ENCODE measurements around the gene ACBD7. TPM values are rescaled to one million over a fixed set of nuclear protein-coding genes. Genes with fewer than 3 reads are reported as not detected.
A peak's percentile ranks its signal among the peaks of the same experiment; 100 is the strongest.

ACBD7 gene
- not detected for total RNA-seq

DNA sequence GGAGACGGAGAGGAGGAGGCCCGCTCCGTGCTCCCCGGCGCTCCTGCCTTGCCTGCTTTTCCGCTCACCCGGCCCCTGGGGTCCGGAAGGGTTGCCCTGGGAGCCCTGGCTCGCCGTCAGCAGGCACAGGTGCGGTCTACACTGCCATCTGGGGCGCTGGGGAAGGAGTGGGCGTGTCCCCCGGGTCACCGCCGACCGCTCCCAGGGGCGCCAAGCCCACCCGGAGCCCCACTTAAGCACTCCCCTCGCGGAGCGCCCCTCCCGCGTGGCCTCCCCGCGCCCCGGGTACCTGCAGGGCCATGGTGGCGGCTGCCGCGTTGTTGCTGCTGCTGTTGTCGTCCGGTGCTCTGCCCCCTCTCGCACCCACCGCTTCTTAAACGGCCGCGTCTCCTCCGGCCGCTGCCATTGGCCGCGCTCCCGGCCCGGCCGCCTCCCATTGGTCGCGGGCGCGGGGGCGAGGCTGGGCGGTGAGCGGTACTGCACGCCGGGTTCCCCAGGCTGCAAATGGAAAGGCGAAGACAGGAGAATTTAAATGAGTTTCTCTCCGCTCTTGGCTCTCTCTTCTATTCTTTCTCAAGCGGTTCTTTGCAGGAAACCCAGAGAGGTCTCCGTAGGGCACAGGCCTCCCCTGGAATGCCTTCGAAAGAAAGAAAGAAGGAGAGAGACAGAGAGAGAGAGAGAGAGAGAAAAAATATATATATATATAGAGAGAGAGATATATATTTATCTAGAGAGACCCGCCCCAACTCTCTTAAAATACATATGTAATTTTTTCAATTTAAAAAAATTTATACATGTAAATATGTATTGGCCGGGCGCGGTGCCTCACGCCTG, at the start of gene ACBD7:
Gene ACBD7 (minus strand): TSS at position 349 of the 834 bp plus-strand sequence. CDS start 48 bp downstream, at position 301.
- Histone ChIP-seq H3K9me3 (no peaks in the 10 kb centered on the region), H3K27me3 (no peaks in the 10 kb centered on the region), H3K27ac (no peak within 1 kb of the TSS), H3K4me1 (peaks cover 18% of the 10 kb centered on the region), H3K36me3 (no peaks in the 10 kb centered on the region), H3K4me3 (peak within 1 kb of the TSS; percentile 48 to 51)
- DNase-seq (ENCODE audit: extremely low spot score in 2 of 2) = no peak
- intact Hi-C loops (cut with DNase I) = no loop called here
- no peak for TF ChIP-seq POLR2A (IDR thresholded peaks at IDR 0.05)
- TF ChIP-seq POLR2AphosphoS5 (IDR thresholded peaks at IDR 0.05; ENCODE audit: insufficient read depth in 1 of 2, low read depth in 1 of 2) = peak in 1 of 2 donors; percentile 28
- TF ChIP-seq, protein P1, sequence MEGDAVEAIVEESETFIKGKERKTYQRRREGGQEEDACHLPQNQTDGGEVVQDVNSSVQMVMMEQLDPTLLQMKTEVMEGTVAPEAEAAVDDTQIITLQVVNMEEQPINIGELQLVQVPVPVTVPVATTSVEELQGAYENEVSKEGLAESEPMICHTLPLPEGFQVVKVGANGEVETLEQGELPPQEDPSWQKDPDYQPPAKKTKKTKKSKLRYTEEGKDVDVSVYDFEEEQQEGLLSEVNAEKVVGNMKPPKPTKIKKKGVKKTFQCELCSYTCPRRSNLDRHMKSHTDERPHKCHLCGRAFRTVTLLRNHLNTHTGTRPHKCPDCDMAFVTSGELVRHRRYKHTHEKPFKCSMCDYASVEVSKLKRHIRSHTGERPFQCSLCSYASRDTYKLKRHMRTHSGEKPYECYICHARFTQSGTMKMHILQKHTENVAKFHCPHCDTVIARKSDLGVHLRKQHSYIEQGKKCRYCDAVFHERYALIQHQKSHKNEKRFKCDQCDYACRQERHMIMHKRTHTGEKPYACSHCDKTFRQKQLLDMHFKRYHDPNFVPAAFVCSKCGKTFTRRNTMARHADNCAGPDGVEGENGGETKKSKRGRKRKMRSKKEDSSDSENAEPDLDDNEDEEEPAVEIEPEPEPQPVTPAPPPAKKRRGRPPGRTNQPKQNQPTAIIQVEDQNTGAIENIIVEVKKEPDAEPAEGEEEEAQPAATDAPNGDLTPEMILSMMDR (IDR thresholded peaks at IDR 0.05) = peak in 2 of 3 experiments; percentile 28 to 60

DNA sequence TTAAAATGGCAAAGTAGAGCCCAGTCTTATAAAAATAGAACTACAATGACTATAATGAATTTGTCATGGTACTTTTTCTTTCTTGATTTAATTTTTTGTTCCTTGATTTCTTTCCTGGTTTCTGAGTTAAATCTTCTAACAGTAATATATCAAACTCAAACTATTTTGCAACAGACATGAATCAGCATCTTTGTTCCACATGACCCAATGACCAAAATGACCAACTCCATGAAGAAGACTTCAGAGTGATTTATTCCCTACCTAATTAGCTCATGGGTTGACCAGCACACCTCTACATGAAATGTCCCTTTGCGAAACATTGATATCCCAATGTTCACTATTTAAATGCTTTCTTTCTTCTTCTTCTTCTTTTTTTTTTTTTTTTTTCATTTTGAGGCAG, 49.1 kb upstream of the ACBD7 start:
- Histone ChIP-seq H3K27ac (no peak overlapping the region), H3K4me1 (no peaks in the 10 kb centered on the region), H3K9me3 (no peaks in the 10 kb centered on the region), H3K36me3 (peaks cover 0 to 39% of the 10 kb centered on the region in 2 donors), H3K27me3 (no peaks in the 10 kb centered on the region), H3K4me3 (no peak overlapping the region)
- DNase-seq (ENCODE audit: extremely low spot score in 2 of 2) = no peak
- intact Hi-C loops (cut with DNase I) = no loop called here
- TF ChIP-seq, protein P1 (IDR thresholded peaks at IDR 0.05) = no peak
- TF ChIP-seq POLR2AphosphoS5 (IDR thresholded peaks at IDR 0.05; ENCODE audit: insufficient read depth in 1 of 2, low read depth in 1 of 2) (no peak), POLR2A (IDR thresholded peaks at IDR 0.05) (no peak)

GRCh38 chr10:15137036-15137359, 48.4 kb upstream of the ACBD7 start:
- TF ChIP-seq, protein P1 (IDR thresholded peaks at IDR 0.05) = no peak
- no peak for TF ChIP-seq POLR2A (IDR thresholded peaks at IDR 0.05)
- no peak for TF ChIP-seq POLR2AphosphoS5 (IDR thresholded peaks at IDR 0.05; ENCODE audit: insufficient read depth in 1 of 2, low read depth in 1 of 2)
- no peak overlapping the region for H3K4me3 ChIP-seq
- H3K4me1 ChIP-seq = no peaks in the 10 kb centered on the region
- H3K27ac ChIP-seq = no peak overlapping the region
- intact Hi-C loops (cut with DNase I) = no loop called here
- no peaks in the 10 kb centered on the region for H3K9me3 ChIP-seq
- no peaks in the 10 kb centered on the region for H3K27me3 ChIP-seq
- DNase-seq (ENCODE audit: extremely low spot score in 2 of 2) = no peak
- peaks cover 0 to 45% of the 10 kb centered on the region in 2 donors for H3K36me3 ChIP-seq

- Histone ChIP-seq H3K4me1 (no peaks in the 10 kb centered on the region), H3K36me3 (peaks cover 0 to 51% of the 10 kb centered on the region in 2 donors), H3K27ac (no peak overlapping the region), H3K27me3 (no peaks in the 10 kb centered on the region), H3K9me3 (no peaks in the 10 kb centered on the region), H3K4me3 (no peak overlapping the region)
- DNase-seq (ENCODE audit: extremely low spot score in 2 of 2) = no peak
- intact Hi-C loops (cut with DNase I) = no loop called here
- TF ChIP-seq, protein P1 (IDR thresholded peaks at IDR 0.05) = no peak
- TF ChIP-seq POLR2AphosphoS5 (IDR thresholded peaks at IDR 0.05; ENCODE audit: insufficient read depth in 1 of 2, low read depth in 1 of 2) = no peak
- TF ChIP-seq POLR2A (IDR thresholded peaks at IDR 0.05) = no peak
Measured at GRCh38 chr10:15136129-15137035, 47.8 kb upstream of the ACBD7 start.

All from vagina (tissue), 2 donors.